Measurements from ENCODE around the gene KCNK1.

- TF ChIP-seq CTCF (conservative IDR thresholded peaks at IDR 0.05; ENCODE audit: low read depth, low read length) = no peak
- no peak for TF ChIP-seq EZH2 (IDR thresholded peaks at IDR 0.05; ENCODE audit: low read length, unreplicated experiment)
- TF ChIP-seq EZH2phosphoT487 (IDR thresholded peaks at IDR 0.05; ENCODE audit: borderline replicate concordance, low read length) = no peak
Measured at GRCh38 chr1:233569636-233570035, 44.3 kb upstream of the KCNK1 start.

Measured in PC-3 (cell line).